ENCODE results near the gene ZNF552. TPM values are rescaled to one million over a fixed set of nuclear protein-coding genes. Genes with fewer than 3 reads are reported as not detected.
"Not testable (repeated sequence)": the region's sequence is repeated elsewhere in the genome, so short reads cannot be mapped to it uniquely, and the experiment has no call there.

Gene ZNF552
- total and polyA plus RNA-seq, 2 of the 8 experiments (the other 6 are each of a cell fraction or from before 2014, with no cell fraction given), result 5.9 to 11.6 TPM

DNA sequence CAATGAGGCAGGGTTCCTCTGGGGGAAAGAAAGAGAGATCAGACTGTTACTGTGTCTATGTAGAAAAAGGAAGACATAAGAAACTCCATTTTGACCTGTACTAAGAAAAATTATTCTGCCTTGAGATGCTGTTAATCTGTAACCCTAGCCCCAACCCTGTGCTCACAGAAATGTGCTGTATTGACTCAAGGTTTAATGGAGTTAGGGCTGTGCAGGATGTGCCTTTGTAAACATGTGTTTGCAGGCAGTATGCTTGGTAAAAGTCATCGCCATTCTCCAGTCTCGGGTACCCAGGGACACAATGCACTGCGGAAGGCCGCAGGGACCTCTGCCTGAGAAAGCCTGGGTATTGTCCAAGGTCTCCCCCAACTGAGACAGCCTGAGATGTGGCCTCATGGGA is 8.9 kb upstream of the ZNF552 start:
- H3K27me3 ChIP-seq (replicated peaks in 1 of 4; ENCODE audit: control insufficient read depth in 3 of 4, extremely low read depth in 1 of 4, insufficient read depth in 3 of 4, low read length in 3 of 4); CTCF ChIA-PET (ENCODE audit: partially characterized antibody); H3K4me3 ChIP-seq (ENCODE audit: extremely low read depth in 1 of 4, insufficient read depth in 2 of 4, low read depth in 3 of 4, low read length in 4 of 4); H2AFZ ChIP-seq (ENCODE audit: low read length); H2BK12ac ChIP-seq (ENCODE audit: low read depth, low read length); DNase-seq (ENCODE audit: low read depth in 1 of 2, low spot score in 2 of 2); H4K20me1 ChIP-seq (replicated peaks in 1 of 2; ENCODE audit: control insufficient read depth in 1 of 2, insufficient read depth in 2 of 2, low read length in 2 of 2); H4K5ac ChIP-seq (ENCODE audit: insufficient read length, low read depth, low read length); H3K4me2 ChIP-seq (ENCODE audit: insufficient read depth in 1 of 2, low read depth in 2 of 2, low read length in 2 of 2); H3K56ac ChIP-seq (replicated peaks; ENCODE audit: insufficient read length, low read depth, low read length); H3K4me1 ChIP-seq (replicated peaks in 1 of 4; ENCODE audit: control insufficient read depth in 3 of 4, insufficient read depth in 4 of 4, low read length in 3 of 4); H4K8ac ChIP-seq (ENCODE audit: extremely low read depth, insufficient read depth, low read length); H3K9me3 ChIP-seq (ENCODE audit: insufficient read depth in 2 of 2, low read depth in 1 of 2, low read length in 1 of 2); H3K23ac ChIP-seq (ENCODE audit: insufficient read length); POLR2A ChIA-PET (ENCODE audit: partially characterized antibody); H3K23me2 ChIP-seq (ENCODE audit: low read depth, low read length); H2BK5ac ChIP-seq (ENCODE audit: low read depth, low read length); H2BK120ac ChIP-seq (replicated peaks; ENCODE audit: low read depth, low read length); H3K27ac ChIP-seq (ENCODE audit: low read depth, low read length); H3K9ac ChIP-seq (replicated peaks in 1 of 4; ENCODE audit: extremely low read depth in 1 of 4, low read depth in 3 of 4, low read length in 3 of 4); H3K14ac ChIP-seq (ENCODE audit: insufficient read length); H3K18ac ChIP-seq (ENCODE audit: extremely low read depth, low read length); FAIRE-seq; H4K91ac ChIP-seq (replicated peaks; ENCODE audit: insufficient read length, low read length); H3K4ac ChIP-seq (replicated peaks; ENCODE audit: insufficient read length, low read depth, low read length); H3K79me1 ChIP-seq (ENCODE audit: low read depth, low read length); H2AK5ac ChIP-seq (ENCODE audit: low read depth, low read length); H2BK20ac ChIP-seq (ENCODE audit: low read length); H2BK15ac ChIP-seq (ENCODE audit: low read length): not testable (repeated sequence)
- Histone ChIP-seq H3K36me3 (ENCODE audit: control insufficient read depth in 2 of 4, insufficient read depth in 4 of 4, low read length in 3 of 4) (peaks cover 0 to 11% (median 0%) of the 10 kb centered on the region in 4 experiments; a peak in 3 of 8 replicates), H3K79me2 (ENCODE audit: control insufficient read depth in 1 of 2, insufficient read depth in 2 of 2, low read length in 2 of 2) (peaks cover 18 to 78% of the 10 kb centered on the region in 2 experiments)
- 100% methylated on average over 3 of the region's 4 CpGs; no CpG with 5 or more reads in 1 of the 2 experiments for WGBS, 2 experiments (ENCODE audit: extremely low coverage in 1 of 2, insufficient coverage in 1 of 2, insufficient read length in 1 of 2, insufficient replicate concordance in 2 of 2, low coverage in 1 of 2, low lambda C conversion rate in 2 of 2, missing lambda C conversion rate in 1 of 2)

DNA sequence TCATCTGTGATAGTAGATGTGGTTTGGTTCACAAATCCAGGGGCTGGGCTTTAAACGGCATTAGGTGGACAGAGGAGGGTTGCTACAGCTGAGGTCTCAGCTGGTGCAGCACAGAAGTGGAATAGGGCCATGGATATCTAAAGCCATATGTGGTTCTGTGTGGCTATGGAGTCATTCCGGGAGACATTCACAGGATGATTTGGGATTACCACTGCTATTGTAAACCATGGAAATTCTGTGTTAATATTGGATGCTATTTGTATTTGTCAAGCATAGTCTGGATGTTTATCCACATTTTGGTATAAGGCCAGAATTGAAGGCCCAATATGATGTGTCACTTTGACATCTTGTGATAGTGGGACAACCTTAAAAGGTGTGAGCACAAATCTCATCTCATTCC is 8.4 kb upstream of the ZNF552 start:
- DNase-seq (ENCODE audit: low read depth in 1 of 2, low spot score in 2 of 2); H2BK20ac ChIP-seq (ENCODE audit: low read length); H2AFZ ChIP-seq (ENCODE audit: low read length); H2AK5ac ChIP-seq (ENCODE audit: low read depth, low read length); H3K23me2 ChIP-seq (ENCODE audit: low read depth, low read length); H3K14ac ChIP-seq (ENCODE audit: insufficient read length); H3K9ac ChIP-seq (replicated peaks in 1 of 4; ENCODE audit: extremely low read depth in 1 of 4, low read depth in 3 of 4, low read length in 3 of 4); CTCF ChIA-PET (ENCODE audit: partially characterized antibody); H2BK12ac ChIP-seq (ENCODE audit: low read depth, low read length); H3K9me3 ChIP-seq (ENCODE audit: insufficient read depth in 2 of 2, low read depth in 1 of 2, low read length in 1 of 2); POLR2A ChIA-PET (ENCODE audit: partially characterized antibody); H3K4me2 ChIP-seq (ENCODE audit: insufficient read depth in 1 of 2, low read depth in 2 of 2, low read length in 2 of 2); H2BK15ac ChIP-seq (ENCODE audit: low read length); H3K79me1 ChIP-seq (ENCODE audit: low read depth, low read length); H2BK5ac ChIP-seq (ENCODE audit: low read depth, low read length); H3K23ac ChIP-seq (ENCODE audit: insufficient read length); H3K4ac ChIP-seq (replicated peaks; ENCODE audit: insufficient read length, low read depth, low read length); H4K5ac ChIP-seq (ENCODE audit: insufficient read length, low read depth, low read length); H3K4me1 ChIP-seq (replicated peaks in 1 of 4; ENCODE audit: control insufficient read depth in 3 of 4, insufficient read depth in 4 of 4, low read length in 3 of 4); H4K8ac ChIP-seq (ENCODE audit: extremely low read depth, insufficient read depth, low read length); H4K91ac ChIP-seq (replicated peaks; ENCODE audit: insufficient read length, low read length); H4K20me1 ChIP-seq (replicated peaks in 1 of 2; ENCODE audit: control insufficient read depth in 1 of 2, insufficient read depth in 2 of 2, low read length in 2 of 2); H3K4me3 ChIP-seq (ENCODE audit: extremely low read depth in 1 of 4, insufficient read depth in 2 of 4, low read depth in 3 of 4, low read length in 4 of 4); H3K56ac ChIP-seq (replicated peaks; ENCODE audit: insufficient read length, low read depth, low read length); H2BK120ac ChIP-seq (replicated peaks; ENCODE audit: low read depth, low read length); H3K27ac ChIP-seq (ENCODE audit: low read depth, low read length); H3K27me3 ChIP-seq (replicated peaks in 1 of 4; ENCODE audit: control insufficient read depth in 3 of 4, extremely low read depth in 1 of 4, insufficient read depth in 3 of 4, low read length in 3 of 4); FAIRE-seq; H3K18ac ChIP-seq (ENCODE audit: extremely low read depth, low read length): not testable (repeated sequence)
- peaks cover 18 to 77% of the 10 kb centered on the region in 2 experiments for H3K79me2 ChIP-seq (ENCODE audit: control insufficient read depth in 1 of 2, insufficient read depth in 2 of 2, low read length in 2 of 2)
- 94% methylated on average over 2 of the region's 2 CpGs; no CpG with 5 or more reads in 1 of the 2 experiments for WGBS, 2 experiments (ENCODE audit: extremely low coverage in 1 of 2, insufficient coverage in 1 of 2, insufficient read length in 1 of 2, insufficient replicate concordance in 2 of 2, low coverage in 1 of 2, low lambda C conversion rate in 2 of 2, missing lambda C conversion rate in 1 of 2)
- peaks cover 0 to 11% (median 0%) of the 10 kb centered on the region in 4 experiments; a peak in 3 of 8 replicates for H3K36me3 ChIP-seq (ENCODE audit: control insufficient read depth in 2 of 4, insufficient read depth in 4 of 4, low read length in 3 of 4)
